Measurements from ENCODE around the gene KRTAP12-4. TPM values are rescaled to one million over a fixed set of nuclear protein-coding genes. Genes with fewer than 3 reads are reported as not detected.

KRTAP12-4 gene
- total and polyA plus RNA-seq, 2 donors (not counting 3 experiments of a cell fraction or from before 2014, with no cell fraction given), result not detected

- BruUV-seq (replicated peaks), result no TSS peak
- dilution Hi-C loops (cut with MboI; ENCODE audit: extremely low pct_ligation_motif_present, low sequenced_read_pairs) (no loop called here), intact Hi-C loops (cut with micrococcal nuclease) (no loop called here)
- Histone ChIP-seq H3K79me2 (ENCODE audit: control insufficient read depth, insufficient read depth, low read length) (no peaks in the 10 kb centered on the region), H3K4me3 (replicated peaks in 1 of 3; ENCODE audit: insufficient read depth in 1 of 3, low read depth in 1 of 3, low read length in 3 of 3) (no peak overlapping the region), H3K27ac (ENCODE audit: insufficient read depth, low read depth, low read length) (no peak overlapping the region), H3K4me2 (ENCODE audit: insufficient read depth, low read length) (no peak overlapping the region), H3K9me1 (replicated peaks; ENCODE audit: control insufficient read depth, extremely low read depth, insufficient read depth, low read length) (no peaks in the 10 kb centered on the region), H2AFZ (ENCODE audit: low read depth, low read length) (no peak overlapping the region), H3K9me3 (replicated peaks; ENCODE audit: control insufficient read depth, insufficient read depth, low read length) (no peaks in the 10 kb centered on the region), H3K27me3 (ENCODE audit: control insufficient read depth in 2 of 2, insufficient read depth in 2 of 2, low read length in 2 of 2) (no peaks in the 10 kb centered on the region), H3K9ac (replicated peaks; ENCODE audit: extremely low read depth, insufficient read depth, low read length) (no peak overlapping the region), H4K20me1 (replicated peaks; ENCODE audit: control insufficient read depth, extremely low read depth, insufficient read depth, low read length) (no peaks in the 10 kb centered on the region), H3K36me3 (ENCODE audit: control insufficient read depth in 2 of 2, extremely low read depth in 1 of 2, insufficient read depth in 2 of 2, low read length in 2 of 2) (no peaks in the 10 kb centered on the region), H3K4me1 (ENCODE audit: control insufficient read depth, extremely low read depth, insufficient read depth, low read length) (no peaks in the 10 kb centered on the region)
- FAIRE-seq, result no peak
- ChIA-PET POLR2A (no interaction called here), CTCF (interaction anchor here (1.6 to 4.2 kb wide), 3 partner anchors 11 to 174 kb away, joined by 5 to 28 read pairs (median 20); no protein-coding TSS in a partner anchor)
- DNase-seq (ENCODE audit: low read depth, low spot score), result no peak
- no peak for TF ChIP-seq CTCF (IDR thresholded peaks at IDR 0.05; ENCODE audit: extremely low read depth in 1 of 2, insufficient read depth in 1 of 2, low read depth in 1 of 2, low read length in 2 of 2)
- no peak for TF ChIP-seq GATA2 (IDR thresholded peaks at IDR 0.05; ENCODE audit: insufficient read depth, insufficient read length, low read depth, low read length)
- TF ChIP-seq MYC (IDR thresholded peaks at IDR 0.05; ENCODE audit: low read depth, low read length), result no peak
- no peak for TF ChIP-seq EZH2 (IDR thresholded peaks at IDR 0.05; ENCODE audit: borderline replicate concordance, low read depth, low read length, severe bottlenecking)
- TF ChIP-seq MAX (IDR thresholded peaks at IDR 0.05; ENCODE audit: insufficient read depth, insufficient read length), result no peak
- no peak for TF ChIP-seq POLR2A (IDR thresholded peaks at IDR 0.05; ENCODE audit: low read depth, low read length)
- no peak for TF ChIP-seq JUN (IDR thresholded peaks at IDR 0.05; ENCODE audit: borderline replicate concordance, insufficient read depth, insufficient read length, low read depth)
- no peak for TF ChIP-seq POLR2AphosphoS5 (IDR thresholded peaks at IDR 0.05; ENCODE audit: insufficient read depth, low read depth, low read length)
- no peak for TF ChIP-seq FOS (IDR thresholded peaks at IDR 0.05; ENCODE audit: borderline replicate concordance, insufficient read depth, low read length)
These were observed 34.6 kb downstream of the KRTAP12-4 start for GRCh38 chr21:44619886-44620285.
